SK-N-SH (cell line): ENCODE measurements around the gene ZNF106. TPM values are rescaled to one million over a fixed set of nuclear protein-coding genes. Genes with fewer than 3 reads are reported as not detected.

Experiments used
- CTCF ChIA-PET: fragments of 300-600, 350-600 bp; formaldehyde crosslinking; extraction: SDS; loops from one replicate; lab custom pipeline; 2021; lab: Yijun Ruan, JAX
- POLR2A ChIA-PET: fragments of 350-600 bp; sonication (Branson Sonifier 250); formaldehyde crosslinking; extraction: SDS; loops from one replicate; lab custom pipeline; 2020; ENCODE audit warnings: antibody characterized with exemption, inconsistent platforms; lab: Yijun Ruan, JAX
- DNase-seq: peaks from one replicate; pipeline ENCODE4 v3.0.0; 2012
- H2AFZ ChIP-seq: fragments of 200-600 bp; sonication (generic); 2 replicates; pipeline ENCODE4 v1.8.1; 2016; ENCODE audit warnings: antibody characterized with exemption, mild to moderate bottlenecking, low read depth
- H3F3A ChIP-seq: fragments of 200-600 bp; sonication (generic); replicated peaks from 2 replicates; pipeline ENCODE3; 2016; ENCODE audit warnings: antibody characterized with exemption, mild to moderate bottlenecking; ENCODE audit not compliant: insufficient read depth
- H3K27ac ChIP-seq, 2 experiments: fragments of 200-500 bp in 1 of 2; fragments of 200-600 bp in 1 of 2; sonication (Bioruptor generic) in 1 of 2; sonication (generic), shearing (Covaris generic) in 1 of 2; 2 replicates each; pipeline versions ENCODE4 v1.5.1 to v1.6.1; 2014 to 2016; ENCODE audit warnings: low read depth in 2 of 2, inconsistent platforms in 1 of 2, low read length in 1 of 2, mild to moderate bottlenecking in 1 of 2, mixed read lengths in 1 of 2
- H3K27me3 ChIP-seq: fragments of 200-600 bp; sonication (generic), shearing (Covaris generic); 2 replicates; pipeline ENCODE4 v1.6.1; 2016; ENCODE audit warnings: mixed run types; ENCODE audit not compliant: insufficient read depth
- H3K36me3 ChIP-seq, 2 experiments: fragments of 200-500 bp in 1 of 2; fragments of 200-600 bp in 1 of 2; sonication (Bioruptor generic) in 1 of 2; sonication (generic) in 1 of 2; replicated peaks in 1 of 2; 2 replicates each; pipeline versions ENCODE3 to v1.5.1; 2014 to 2016; ENCODE audit warnings: low read length in 1 of 2, mild to moderate bottlenecking in 1 of 2; ENCODE audit not compliant: insufficient read depth in 2 of 2, control insufficient read depth in 1 of 2
- H3K4me1 ChIP-seq, 2 experiments: fragments of 200-500 bp in 1 of 2; fragments of 200-600 bp in 1 of 2; sonication (Bioruptor generic) in 1 of 2; sonication (generic), shearing (Covaris generic) in 1 of 2; 2 replicates each; pipeline versions ENCODE4 v1.5.1 to v1.6.1; 2014 to 2016; ENCODE audit warnings: low read depth in 1 of 2, low read length in 1 of 2, mixed run types in 1 of 2; ENCODE audit not compliant: insufficient read depth in 2 of 2, control insufficient read depth in 1 of 2
- H3K4me2 ChIP-seq: fragments of 200-600 bp; sonication (generic), shearing (Covaris generic); 2 replicates; pipeline ENCODE4 v1.6.1; 2017; ENCODE audit warnings: mixed run types
- H3K4me3 ChIP-seq, 2 experiments: fragments of 200-500 bp in 1 of 2; fragments of 200-600 bp in 1 of 2; sonication (Bioruptor generic) in 1 of 2; sonication (generic), shearing (Covaris generic) in 1 of 2; 2 replicates each; pipeline versions ENCODE4 v1.5.1 to v1.8.1; 2014 to 2016; ENCODE audit warnings: low read depth in 2 of 2, inconsistent platforms in 1 of 2, low read length in 1 of 2, mild to moderate bottlenecking in 1 of 2, mixed read lengths in 1 of 2, moderate library complexity in 1 of 2
- H3K79me2 ChIP-seq: fragments of 200-600 bp; sonication (generic); 2 replicates; pipeline ENCODE4 v1.8.1; 2017; ENCODE audit warnings: mild to moderate bottlenecking; ENCODE audit not compliant: insufficient read depth
- H3K9ac ChIP-seq: fragments of 200-600 bp; sonication (generic); 2 replicates; pipeline ENCODE4 v1.6.1; 2017; ENCODE audit warnings: mixed run types
- H3K9me2 ChIP-seq: fragments of 200-600 bp; sonication (generic); 2 replicates; pipeline ENCODE4 v1.6.1; 2017; ENCODE audit warnings: mixed run types
- H3K9me3 ChIP-seq: fragments of 200-600 bp; sonication (generic); 2 replicates; pipeline ENCODE4 v1.6.1; 2017; ENCODE audit warnings: mixed run types, mild to moderate bottlenecking, moderate library complexity
- H4K20me1 ChIP-seq: fragments of 200-600 bp; sonication (generic); 2 replicates; pipeline ENCODE4 v1.6.1; 2017; ENCODE audit warnings: mild to moderate bottlenecking, mixed run types; ENCODE audit not compliant: insufficient read depth
- CHD2 ChIP-seq: fragments of 150-350 bp; IDR thresholded peaks from 2 replicates; pipeline ENCODE4 v1.6.1; 2018; ENCODE audit warnings: low read length; ENCODE audit not compliant: partially characterized antibody
- ELF1 ChIP-seq: IDR thresholded peaks from 2 replicates; pipeline ENCODE4 v1.4.0; 2012
- EP300 ChIP-seq, 2 experiments: IDR thresholded peaks; 2 replicates each; pipeline versions ENCODE4 v1.4.0 to v1.6.1; 2012; ENCODE audit warnings: borderline replicate concordance in 1 of 2, low read depth in 1 of 2, low read length in 1 of 2
- FOSL2 ChIP-seq: IDR thresholded peaks from 2 replicates; pipeline ENCODE4 v1.4.0; 2012; ENCODE audit warnings: low read depth, mild to moderate bottlenecking, moderate library complexity, borderline replicate concordance
- FOXM1 ChIP-seq: IDR thresholded peaks from 2 replicates; pipeline ENCODE4 v1.4.0; 2012; ENCODE audit warnings: low read depth, mild to moderate bottlenecking
- GABPA ChIP-seq: IDR thresholded peaks from 2 replicates; pipeline ENCODE4 v1.4.0; 2012; ENCODE audit warnings: low read depth, mild to moderate bottlenecking
- GATA2 ChIP-seq: sonication (generic); formaldehyde crosslinking; IDR thresholded peaks from 2 replicates; pipeline ENCODE4 v1.5.0; 2020; ENCODE audit warnings: mild to moderate bottlenecking, missing genetic modification reagents
- IRF3 ChIP-seq: fragments of 150-350 bp; IDR thresholded peaks from 2 replicates; pipeline ENCODE4 v1.6.1; 2016; ENCODE audit warnings: mild to moderate bottlenecking, low read depth, low read length
- NRF1 ChIP-seq: IDR thresholded peaks from 2 replicates; pipeline ENCODE4 v1.6.1; 2012; ENCODE audit warnings: low read depth, mild to moderate bottlenecking, low read length
- RAD21 ChIP-seq: IDR thresholded peaks from 2 replicates; pipeline ENCODE4 v1.6.1; 2012; ENCODE audit warnings: mild to moderate bottlenecking, low read length
- RCOR1 ChIP-seq: fragments of 150-350 bp; IDR thresholded peaks from 2 replicates; pipeline ENCODE4 v1.6.1; 2017; ENCODE audit warnings: antibody characterized with exemption, low read length
- RFX5 ChIP-seq: IDR thresholded peaks from 2 replicates; pipeline ENCODE4 v1.6.1; 2012; ENCODE audit warnings: mild to moderate bottlenecking, improper control_type of control experiment, low read length
- TAF1 ChIP-seq: IDR thresholded peaks from 2 replicates; pipeline ENCODE4 v1.6.1; 2012; ENCODE audit warnings: low read depth, mild to moderate bottlenecking, low read length, moderate library complexity, borderline replicate concordance
- YY1 ChIP-seq: IDR thresholded peaks from 2 replicates; pipeline ENCODE4 v1.4.0; 2012; ENCODE audit warnings: low read depth, mild to moderate bottlenecking
- WGBS: methylation state at CpG from one replicate; pipeline ENCODE4 v1.1.6; 2017; ENCODE audit warnings: low lambda C conversion rate; 5-methylcytosine and 5-hydroxymethylcytosine counted together
- polyA plus RNA-seq, 3 experiments: library from polyadenylated mRNA; depleted of rRNA; stranded (reverse); fragments of >200 nt; gene quantifications; 2 replicates each; pipeline ENCODE4 v1.2.3, GENCODE V29; 2012
- small RNA-seq, 7 experiments: library from RNA; depleted of rRNA; stranded (forward); fragments of <200 nt; gene quantifications; one replicate each; pipeline ENCODE3, GENCODE V24; 2012
- TF ChIP-seq, protein P1 (sequence below): IDR thresholded peaks from 2 replicates; pipeline ENCODE4 v1.4.0; 2012; ENCODE audit warnings: low read depth
- TF ChIP-seq, protein P2 (sequence below): IDR thresholded peaks from 2 replicates; pipeline ENCODE4; 2012

Gene ZNF106
- polyA plus RNA-seq, 1 of the 3 experiments (the other 2 are of a cell fraction) = 8.9 TPM

DNA sequence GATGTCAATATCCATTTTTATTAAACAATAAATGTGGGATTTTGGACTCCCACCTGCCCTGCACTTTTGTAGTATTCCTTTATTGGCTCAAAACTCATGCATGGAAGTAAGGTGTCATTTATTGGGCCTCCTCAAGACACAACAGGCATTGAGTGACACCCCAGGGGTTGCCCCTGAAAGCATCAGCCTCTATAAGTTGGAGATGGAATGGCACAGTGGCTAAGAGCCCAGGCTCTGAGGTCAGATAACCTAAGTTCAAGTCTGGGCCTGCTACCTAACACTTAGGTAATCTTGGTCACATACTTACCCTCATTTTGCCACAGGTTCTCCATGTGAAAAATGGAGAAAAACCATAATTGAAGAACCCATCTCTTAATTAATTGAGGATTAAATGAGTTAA lies 127.0 kb downstream of the ZNF106 start:
- H3K36me3 ChIP-seq = no peaks in the 10 kb centered on the region
- no peaks in the 10 kb centered on the region for H4K20me1 ChIP-seq
- no peaks in the 10 kb centered on the region for H3K79me2 ChIP-seq
- TF ChIP-seq RAD21 (no peak), GATA2 (CRISPR knock-in tag) (no peak)
- H3K9me3 ChIP-seq = no peaks in the 10 kb centered on the region
- no peaks in the 10 kb centered on the region for H3K9me2 ChIP-seq
- no peaks in the 10 kb centered on the region for H3F3A ChIP-seq
- no peak overlapping the region for H3K4me3 ChIP-seq
- no peak overlapping the region for H3K9ac ChIP-seq
- H3K27ac ChIP-seq = no peak overlapping the region
- no peak for DNase-seq
- no peak overlapping the region for H3K4me2 ChIP-seq
- ChIA-PET CTCF (no interaction called here), POLR2A (no interaction called here)
- no peaks in the 10 kb centered on the region for H3K27me3 ChIP-seq
- no peaks in the 10 kb centered on the region for H3K4me1 ChIP-seq
- H2AFZ ChIP-seq = no peak overlapping the region

DNA sequence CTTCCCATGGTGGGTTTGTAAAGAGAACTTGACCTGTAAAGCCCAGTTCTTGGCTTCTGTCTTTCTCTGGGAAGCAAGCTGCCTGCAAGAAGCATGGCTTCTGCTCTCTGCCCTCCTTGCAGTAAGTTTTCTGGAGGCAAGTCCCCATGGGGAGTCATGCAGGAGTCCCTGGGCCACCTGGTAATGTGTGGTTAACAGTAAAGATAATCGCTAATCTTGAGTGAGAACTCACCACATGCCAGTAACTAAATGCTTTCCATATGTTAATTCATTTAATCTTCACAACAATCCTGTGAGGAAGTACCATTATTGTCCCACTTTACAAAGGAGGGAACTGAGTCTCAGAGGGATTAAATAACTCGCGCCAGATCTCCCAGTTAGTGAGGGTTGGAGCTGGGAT lies 127.5 kb downstream of the ZNF106 start:
- no peaks in the 10 kb centered on the region for H4K20me1 ChIP-seq
- no peak overlapping the region for H3K4me2 ChIP-seq
- DNase-seq = no peak
- ChIA-PET POLR2A (no interaction called here), CTCF (no interaction called here)
- H2AFZ ChIP-seq = no peak overlapping the region
- H3K79me2 ChIP-seq = no peaks in the 10 kb centered on the region
- no peaks in the 10 kb centered on the region for H3K9me2 ChIP-seq
- no peaks in the 10 kb centered on the region for H3F3A ChIP-seq
- no peaks in the 10 kb centered on the region for H3K36me3 ChIP-seq
- no peak overlapping the region for H3K27ac ChIP-seq
- no peak overlapping the region for H3K4me3 ChIP-seq
- no peak overlapping the region for H3K9ac ChIP-seq
- 97% methylated on average over 3 of the region's 3 CpGs for WGBS
- no peaks in the 10 kb centered on the region for H3K4me1 ChIP-seq
- no peaks in the 10 kb centered on the region for H3K27me3 ChIP-seq
- TF ChIP-seq RCOR1 (no peak), NRF1 (no peak), YY1 (no peak), GATA2 (CRISPR knock-in tag) (no peak), CHD2 (no peak), RFX5 (no peak), RAD21 (no peak), TAF1 (no peak), IRF3 (no peak), GABPA (no peak), EP300 (IDR thresholded peaks at IDR 0.05; ENCODE audit: borderline replicate concordance in 1 of 2, low read depth in 1 of 2, low read length in 1 of 2) (no peak), FOSL2 (no peak), FOXM1 (no peak), ELF1 (no peak)
- TF ChIP-seq, protein P1, sequence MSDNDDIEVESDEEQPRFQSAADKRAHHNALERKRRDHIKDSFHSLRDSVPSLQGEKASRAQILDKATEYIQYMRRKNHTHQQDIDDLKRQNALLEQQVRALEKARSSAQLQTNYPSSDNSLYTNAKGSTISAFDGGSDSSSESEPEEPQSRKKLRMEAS = no peak
- TF ChIP-seq, protein P2, sequence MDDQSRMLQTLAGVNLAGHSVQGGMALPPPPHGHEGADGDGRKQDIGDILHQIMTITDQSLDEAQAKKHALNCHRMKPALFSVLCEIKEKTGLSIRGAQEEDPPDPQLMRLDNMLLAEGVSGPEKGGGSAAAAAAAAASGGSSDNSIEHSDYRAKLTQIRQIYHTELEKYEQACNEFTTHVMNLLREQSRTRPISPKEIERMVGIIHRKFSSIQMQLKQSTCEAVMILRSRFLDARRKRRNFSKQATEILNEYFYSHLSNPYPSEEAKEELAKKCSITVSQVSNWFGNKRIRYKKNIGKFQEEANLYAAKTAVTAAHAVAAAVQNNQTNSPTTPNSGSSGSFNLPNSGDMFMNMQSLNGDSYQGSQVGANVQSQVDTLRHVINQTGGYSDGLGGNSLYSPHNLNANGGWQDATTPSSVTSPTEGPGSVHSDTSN = no peak
- no peaks in the 10 kb centered on the region for H3K9me3 ChIP-seq

Small RNA genes within 50 kb of the gene (small RNA-seq; reads per million reads assigned to genes)
- gene RNU6-188P = 0 reads per million in 7 experiments

Other genes with a start within 250 kb of the ZNF106 start
- gene GANC, start 217.9 kb downstream of the ZNF106 start, polyA plus RNA-seq (2012; rRNA removed) = 6.8 and 10.3 TPM in 2 replicates
- gene TMEM87A, start 217.7 kb downstream of the ZNF106 start, polyA plus RNA-seq (2012; rRNA removed) = 20.8 and 23.2 TPM in 2 replicates
- 1.8 and 1.9 TPM in 2 replicates for gene CAPN3, start 131.6 kb downstream of the ZNF106 start, polyA plus RNA-seq (2012; rRNA removed)
- gene SNAP23, start 4.5 kb upstream of the ZNF106 start, polyA plus RNA-seq (2012; rRNA removed) = 39.2 and 45.0 TPM in 2 replicates
- gene LRRC57, start 57.7 kb upstream of the ZNF106 start, polyA plus RNA-seq (2012; rRNA removed) = 6.4 and 8.9 TPM in 2 replicates
- 9.4 and 11.3 TPM in 2 replicates for gene HAUS2, start 57.7 kb upstream of the ZNF106 start, polyA plus RNA-seq (2012; rRNA removed)
- 2.1 and 2.3 TPM in 2 replicates for gene STARD9, start 84.5 kb upstream of the ZNF106 start, polyA plus RNA-seq (2012; rRNA removed)
- 6.2 and 9.7 TPM in 2 replicates for gene CDAN1, start 246.0 kb upstream of the ZNF106 start, polyA plus RNA-seq (2012; rRNA removed)